CD8-positive, alpha-beta memory T cell (primary cell): ENCODE data around the gene STK10. TPM values are rescaled to one million over a fixed set of nuclear protein-coding genes. Genes with fewer than 3 reads are reported as not detected.

Source experiments
- CTCF ChIA-PET: fragments of 350-600 bp; sonication (Branson Sonifier 250); formaldehyde crosslinking; loops from one replicate; lab custom pipeline; 2021; ENCODE audit warnings: antibody characterized with exemption; lab: Charles Lee
- POLR2A ChIA-PET: fragments of 350-600 bp; sonication (Branson Sonifier 250); formaldehyde crosslinking; loops from one replicate; lab custom pipeline; 2021; ENCODE audit warnings: antibody characterized with exemption; lab: Charles Lee
- DNase-seq, 5 donors: peaks; one replicate each; pipeline versions ENCODE4 v3.0.0 to v3.0.0-alpha.2; 2020 to 2022; ENCODE audit warnings: mixed read lengths in 1 of 5
- H3K27ac ChIP-seq: one replicate; pipeline ENCODE4 v1.7.0; 2013; ENCODE audit warnings: low read depth, mild to moderate bottlenecking, low read length, moderate library complexity
- H3K27me3 ChIP-seq: 2 replicates; pipeline ENCODE4 v1.7.0; 2013; ENCODE audit warnings: low read length, mild to moderate bottlenecking; ENCODE audit not compliant: insufficient read depth, poor library complexity, severe bottlenecking
- H3K36me3 ChIP-seq: 2 replicates; pipeline ENCODE4 v1.7.0; 2013; ENCODE audit warnings: mild to moderate bottlenecking, low read length, moderate library complexity; ENCODE audit not compliant: insufficient read depth
- H3K4me1 ChIP-seq: 2 replicates; pipeline ENCODE4 v1.7.0; 2013; ENCODE audit warnings: mild to moderate bottlenecking, low read length, moderate library complexity; ENCODE audit not compliant: insufficient read depth
- H3K4me3 ChIP-seq: 2 replicates; pipeline ENCODE4 v1.7.0; 2013; ENCODE audit warnings: mild to moderate bottlenecking, low read length
- H3K9me3 ChIP-seq: 2 replicates; pipeline ENCODE4 v1.7.0; 2013; ENCODE audit warnings: mild to moderate bottlenecking, low read length
- H3K27ac Mint-ChIP-seq, 8 donors: one replicate each; pipeline ENCODE4 v1.8.0; 2020 to 2021; ENCODE audit warnings: mixed read lengths in 8 of 8, mild to moderate bottlenecking in 6 of 8, inconsistent platforms in 3 of 8, moderate library complexity in 3 of 8
- H3K27me3 Mint-ChIP-seq, 2 donors: one replicate each; pipeline ENCODE4 v1.8.0; 2020 to 2021; ENCODE audit warnings: mixed read lengths in 2 of 2, mild to moderate bottlenecking in 1 of 2, moderate library complexity in 1 of 2
- H3K36me3 Mint-ChIP-seq, 3 donors: one replicate each; pipeline ENCODE4 v1.8.0; 2020 to 2021; ENCODE audit warnings: mixed read lengths in 3 of 3, inconsistent platforms in 1 of 3, mild to moderate bottlenecking in 1 of 3
- H3K4me1 Mint-ChIP-seq, 3 donors: one replicate each; pipeline ENCODE4 v1.8.0; 2020 to 2021; ENCODE audit warnings: mixed read lengths in 3 of 3, inconsistent platforms in 1 of 3, mild to moderate bottlenecking in 1 of 3
- H3K4me3 Mint-ChIP-seq, 7 donors: one replicate each; pipeline ENCODE4 v1.8.0; 2020 to 2021; ENCODE audit warnings: mixed read lengths in 7 of 7, mild to moderate bottlenecking in 6 of 7, moderate library complexity in 4 of 7, inconsistent platforms in 2 of 7
- H3K9me3 Mint-ChIP-seq, 5 donors: one replicate each; pipeline ENCODE4 v1.8.0; 2020 to 2022; ENCODE audit warnings: mixed read lengths in 5 of 5, mild to moderate bottlenecking in 3 of 5, moderate library complexity in 2 of 5, inconsistent platforms in 1 of 5
- polyA plus RNA-seq: library from polyadenylated mRNA; unstranded; fragments of 300-500 nt; fragmentation: Illumina TruSeq; gene quantifications from one replicate; pipeline ENCODE4 v1.2.3, GENCODE V29; 2021
- total RNA-seq, 2 experiments: library from RNA; stranded (reverse); gene quantifications; one replicate each; pipeline ENCODE4 v1.2.3, GENCODE V29; 2021

The STK10 gene
- total and polyA plus RNA-seq, 3 experiments from 2014 or later, result 113 to 170 (median 118) TPM

GRCh38 chr5:172141949-172142319 is 46.1 kb downstream of the STK10 start:
- Mint-ChIP-seq H3K36me3 (peaks cover 0 to 64% (median 11%) of the 10 kb centered on the region in 3 donors), H3K4me3 (peak overlapping the region in 2 of 7 donors; percentile 8 to 44), H3K4me1 (peaks cover 78 to 90% (median 87%) of the 10 kb centered on the region in 3 donors), H3K27me3 (peaks cover 0 to 2% of the 10 kb centered on the region in 2 donors), H3K9me3 (no peaks in the 10 kb centered on the region), H3K27ac (peak overlapping the region; percentile 63 to 95 (median 82))
- Histone ChIP-seq H3K9me3 (no peaks in the 10 kb centered on the region), H3K27me3 (no peaks in the 10 kb centered on the region), H3K4me3 (no peak overlapping the region), H3K36me3 (peaks cover 13% of the 10 kb centered on the region), H3K4me1 (peaks cover 71% of the 10 kb centered on the region), H3K27ac (no peak overlapping the region)
- ChIA-PET CTCF (interaction anchor here (1.1 to 1.8 kb wide), 2 partner anchors 8 to 45 kb away, joined by 3 to 5 read pairs; no protein-coding TSS in a partner anchor), POLR2A (no interaction called here)
- no peak for DNase-seq

DNA sequence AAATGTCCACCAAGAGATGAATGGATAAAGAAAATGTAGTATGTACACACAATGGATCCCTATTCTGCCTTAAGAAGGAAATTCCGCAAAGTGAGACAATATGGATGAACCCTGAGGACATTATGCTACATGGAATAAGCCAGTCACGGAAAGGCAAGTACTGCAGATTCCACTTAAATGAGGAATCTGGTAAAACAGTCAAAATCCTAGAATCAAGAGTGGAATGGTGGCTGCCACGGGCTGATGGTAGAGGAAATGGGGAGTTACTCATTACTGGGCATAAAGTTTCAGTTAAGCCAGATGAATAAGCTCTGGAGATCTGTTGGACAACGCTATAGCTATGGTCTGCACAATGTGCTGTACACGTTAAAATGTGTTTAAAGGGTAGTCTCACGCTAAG is 47.2 kb downstream of the STK10 start:
- ChIA-PET POLR2A (no interaction called here), CTCF (interaction anchor here (0.7 to 2.5 kb wide), 3 partner anchors 29 to 48 kb away, joined by 3 to 9 read pairs (median 3); partner anchors contain the start of gene STK10)
- H3K36me3 ChIP-seq, result peaks cover 4% of the 10 kb centered on the region
- peaks cover 0 to 57% (median 10%) of the 10 kb centered on the region in 3 donors for H3K36me3 Mint-ChIP-seq
- no peak overlapping the region for H3K27ac ChIP-seq
- H3K27ac Mint-ChIP-seq, result peak overlapping the region; percentile 27 to 95 (median 78)
- peak overlapping the region in 3 of 7 donors; percentile 19 to 22 (median 21) for H3K4me3 Mint-ChIP-seq
- H3K4me3 ChIP-seq, result no peak overlapping the region
- H3K27me3 ChIP-seq, result no peaks in the 10 kb centered on the region
- no peaks in the 10 kb centered on the region for H3K9me3 ChIP-seq
- no peaks in the 10 kb centered on the region for H3K9me3 Mint-ChIP-seq
- peaks cover 70 to 85% (median 82%) of the 10 kb centered on the region in 3 donors for H3K4me1 Mint-ChIP-seq
- no peak for DNase-seq
- H3K4me1 ChIP-seq, result peaks cover 60% of the 10 kb centered on the region
- H3K27me3 Mint-ChIP-seq, result peaks cover 0 to 2% of the 10 kb centered on the region in 2 donors

- POLR2A ChIA-PET, result interaction anchor here (0.6 kb wide), 1 partner anchor 35 kb away, joined by 3 read pairs; no protein-coding TSS in a partner anchor
- Histone ChIP-seq H3K4me3 (no peak overlapping the region), H3K27ac (no peak overlapping the region), H3K27me3 (no peaks in the 10 kb centered on the region), H3K36me3 (peaks cover 4% of the 10 kb centered on the region), H3K4me1 (peaks cover 53% of the 10 kb centered on the region), H3K9me3 (no peaks in the 10 kb centered on the region)
- Mint-ChIP-seq H3K27me3 (peaks cover 0 to 2% of the 10 kb centered on the region in 2 donors), H3K9me3 (no peaks in the 10 kb centered on the region), H3K4me3 (peak overlapping the region in 3 of 7 donors; percentile 7 to 48 (median 34)), H3K27ac (peak overlapping the region in 7 of 8 donors; percentile 58 to 84 (median 76)), H3K36me3 (peaks cover 0 to 57% (median 10%) of the 10 kb centered on the region in 3 donors), H3K4me1 (peaks cover 77 to 85% (median 84%) of the 10 kb centered on the region in 3 donors)
- peak in 1 of 5 donors; percentile 30 for DNase-seq
- CTCF ChIA-PET, result interaction anchor here (2.5 kb wide), 1 partner anchor 48 kb away, joined by 9 read pairs; the partner anchor contains the start of gene STK10
Observed at GRCh38 chr5:172140120-172140519, 47.9 kb downstream of the STK10 start.

DNA sequence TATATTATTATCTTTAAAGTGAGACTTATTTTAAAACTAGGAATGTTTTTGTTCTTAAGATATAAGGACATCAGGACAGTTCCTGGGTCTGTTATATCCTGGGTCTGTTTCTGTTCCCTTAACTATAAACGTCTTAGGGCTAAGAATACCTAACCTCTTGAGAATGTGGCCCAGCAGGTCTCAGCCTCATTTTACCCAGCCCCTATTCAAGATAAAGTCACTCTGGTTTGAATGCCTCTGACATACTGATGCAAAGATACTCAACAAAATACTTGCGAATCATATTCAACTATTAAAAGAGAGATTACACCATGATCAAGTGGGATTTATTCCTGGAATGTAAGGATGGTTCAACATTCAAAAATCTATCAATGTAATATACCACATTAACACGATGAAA is 51.0 kb downstream of the STK10 start:
- H3K27ac Mint-ChIP-seq, result peak overlapping the region; percentile 12 to 72 (median 41)
- no peak for DNase-seq

GRCh38 chr5:172133359-172134029 is 54.5 kb downstream of the STK10 start:
- CTCF ChIA-PET, result interaction anchor here (0.8 to 3.7 kb wide), 10 partner anchors 9 to 54 kb away, joined by 3 to 34 read pairs (median 6); partner anchors contain the start of gene STK10
- Histone ChIP-seq H3K36me3 (peaks cover 8% of the 10 kb centered on the region), H3K9me3 (no peaks in the 10 kb centered on the region), H3K4me1 (peaks cover 37% of the 10 kb centered on the region), H3K27me3 (no peaks in the 10 kb centered on the region), H3K4me3 (no peak overlapping the region), H3K27ac (no peak overlapping the region)
- Mint-ChIP-seq H3K4me1 (peaks cover 66 to 86% (median 79%) of the 10 kb centered on the region in 3 donors), H3K27ac (peak overlapping the region; percentile 70 to 97 (median 85)), H3K4me3 (peak overlapping the region in 6 of 7 donors; percentile 58 to 77 (median 70)), H3K27me3 (peaks cover 0 to 2% of the 10 kb centered on the region in 2 donors), H3K36me3 (peaks cover 0 to 61% (median 17%) of the 10 kb centered on the region in 3 donors), H3K9me3 (no peaks in the 10 kb centered on the region)
- POLR2A ChIA-PET, result interaction anchor here (0.9 to 1.2 kb wide), 3 partner anchors 14 to 18 kb away, joined by 3 to 6 read pairs (median 3); no protein-coding TSS in a partner anchor
- DNase-seq, result peak in 1 of 5 donors; percentile 63

More for the DNA sequence above, 51.0 kb downstream of the STK10 start:
- Histone ChIP-seq H3K27me3 (no peaks in the 10 kb centered on the region), H3K27ac (no peak overlapping the region), H3K9me3 (no peaks in the 10 kb centered on the region), H3K4me1 (peaks cover 52% of the 10 kb centered on the region), H3K4me3 (no peak overlapping the region), H3K36me3 (peaks cover 4% of the 10 kb centered on the region)
- Mint-ChIP-seq H3K4me3 (no peak overlapping the region), H3K4me1 (peaks cover 74 to 84% (median 84%) of the 10 kb centered on the region in 3 donors), H3K36me3 (peaks cover 0 to 54% (median 18%) of the 10 kb centered on the region in 3 donors), H3K27me3 (peaks cover 0 to 2% of the 10 kb centered on the region in 2 donors), H3K9me3 (no peaks in the 10 kb centered on the region)
- CTCF ChIA-PET, result no interaction called here
- POLR2A ChIA-PET, result interaction anchor here (0.7 kb wide), 1 partner anchor 37 kb away, joined by 5 read pairs; no protein-coding TSS in a partner anchor

DNA sequence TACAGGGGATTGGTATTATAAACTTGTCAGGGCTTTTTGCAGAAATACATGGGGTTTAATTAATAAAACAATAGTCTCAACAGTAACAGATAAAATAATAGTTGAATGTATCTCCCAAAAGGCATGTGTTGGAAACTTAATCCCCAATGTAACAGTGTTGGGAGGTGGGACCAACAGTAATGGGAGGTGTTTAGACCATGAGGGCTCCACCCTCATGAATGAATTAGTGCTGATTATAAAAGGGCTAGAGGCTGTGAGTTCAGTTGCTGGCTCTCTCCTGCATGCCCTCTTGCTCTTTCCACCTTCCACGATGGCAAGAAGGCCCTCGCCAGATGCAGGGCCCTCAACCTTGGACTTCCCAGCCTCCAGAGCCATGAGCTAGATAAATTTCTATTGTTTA is 56.3 kb downstream of the STK10 start:
- H3K4me1 Mint-ChIP-seq, result peaks cover 65 to 90% (median 73%) of the 10 kb centered on the region in 3 donors
- H3K9me3 ChIP-seq, result no peaks in the 10 kb centered on the region
- no peaks in the 10 kb centered on the region for H3K9me3 Mint-ChIP-seq
- DNase-seq, result no peak
- H3K27ac Mint-ChIP-seq, result peak overlapping the region in 7 of 8 donors; percentile 29 to 90 (median 56)
- no peak overlapping the region for H3K4me3 ChIP-seq
- no peak overlapping the region for H3K4me3 Mint-ChIP-seq
- H3K27me3 ChIP-seq, result no peaks in the 10 kb centered on the region
- peaks cover 37% of the 10 kb centered on the region for H3K4me1 ChIP-seq
- peaks cover 14% of the 10 kb centered on the region for H3K36me3 ChIP-seq
- no peak overlapping the region for H3K27ac ChIP-seq
- peaks cover 0 to 73% (median 18%) of the 10 kb centered on the region in 3 donors for H3K36me3 Mint-ChIP-seq
- H3K27me3 Mint-ChIP-seq, result peaks cover 0 to 2% of the 10 kb centered on the region in 2 donors
- CTCF ChIA-PET, result interaction anchor here (0.9 to 3.7 kb wide), 6 partner anchors 8 to 55 kb away, joined by 3 to 34 read pairs (median 8); partner anchors contain the start of gene STK10
- POLR2A ChIA-PET, result no interaction called here

- peak overlapping the region; percentile 44 to 86 (median 79) for H3K27ac Mint-ChIP-seq
- no peak overlapping the region for H3K4me3 Mint-ChIP-seq
- H3K27me3 Mint-ChIP-seq, result peaks cover 0 to 2% of the 10 kb centered on the region in 2 donors
- peaks cover 31% of the 10 kb centered on the region for H3K4me1 ChIP-seq
- CTCF ChIA-PET, result interaction anchor here (0.9 to 2.0 kb wide), 4 partner anchors 23 to 217 kb away, joined by 3 to 8 read pairs (median 4); partner anchors contain the start of gene STK10
- POLR2A ChIA-PET, result interaction anchor here (0.6 to 0.9 kb wide), 3 partner anchors 30 to 1753 kb away, joined by 3 to 5 read pairs (median 3); no protein-coding TSS in a partner anchor
- H3K4me1 Mint-ChIP-seq, result peaks cover 54 to 89% (median 65%) of the 10 kb centered on the region in 3 donors
- H3K36me3 ChIP-seq, result peaks cover 32% of the 10 kb centered on the region
- no peaks in the 10 kb centered on the region for H3K9me3 Mint-ChIP-seq
- H3K4me3 ChIP-seq, result no peak overlapping the region
- H3K9me3 ChIP-seq, result no peaks in the 10 kb centered on the region
- H3K27me3 ChIP-seq, result no peaks in the 10 kb centered on the region
- no peak for DNase-seq
- H3K27ac ChIP-seq, result no peak overlapping the region
- H3K36me3 Mint-ChIP-seq, result peaks cover 2 to 77% (median 27%) of the 10 kb centered on the region in 3 donors
Observed at GRCh38 chr5:172129256-172129910, 58.6 kb downstream of the STK10 start.
